Heart right ventricle (tissue), 16 donors: ENCODE measurements around the gene KIAA0930. TPM values are rescaled to one million over a fixed set of nuclear protein-coding genes. Genes with fewer than 3 reads are reported as not detected.

Experiments used
- ATAC-seq, 8 donors: fragments of 200-7000 bp; cut with Tn5 transposase; one replicate each; pipeline ENCODE4 v1.9.1; 2020; ENCODE audit warnings: mild to moderate bottlenecking in 8 of 8, moderate library complexity in 8 of 8, moderate number of reproducible peaks in 1 of 8
- DNase-seq, 2 donors: peaks; one replicate each; pipeline ENCODE4 v3.0.0-alpha.2; 2020
- H3K27ac ChIP-seq, 10 donors: fragments of 200-600 bp; sonication (generic) in 2 of 10; one replicate each; pipeline versions ENCODE4 v1.5.0 to v1.8.0; 2020 to 2022; ENCODE audit warnings: mild to moderate bottlenecking in 3 of 10
- H3K27me3 ChIP-seq, 7 donors: fragments of 200-600 bp; one replicate each; pipeline ENCODE4 v1.8.0; 2021 to 2022; ENCODE audit warnings: mild to moderate bottlenecking in 2 of 7
- H3K36me3 ChIP-seq, 9 donors: fragments of 200-600 bp; sonication (generic) in 1 of 9; one replicate each; pipeline versions ENCODE4 v1.5.0 to v1.8.0; 2020 to 2022; ENCODE audit warnings: mild to moderate bottlenecking in 2 of 9
- H3K4me1 ChIP-seq, 9 donors: fragments of 200-600 bp; sonication (generic) in 1 of 9; one replicate each; pipeline versions ENCODE4 v1.5.0 to v1.8.0; 2020 to 2022; ENCODE audit warnings: mild to moderate bottlenecking in 4 of 9
- H3K4me3 ChIP-seq, 10 donors: fragments of 200-600 bp; sonication (generic) in 2 of 10; one replicate each; pipeline versions ENCODE4 v1.5.0 to v1.8.0; 2020 to 2022; ENCODE audit warnings: mild to moderate bottlenecking in 7 of 10, moderate library complexity in 2 of 10
- H3K9me3 ChIP-seq, 11 donors: fragments of 200-600 bp in 10 of 11; sonication (generic) in 2 of 11; one replicate each; pipeline versions ENCODE4 v1.5.0 to v1.8.0; 2013 to 2022; ENCODE audit warnings: mild to moderate bottlenecking in 2 of 11, control low read depth in 1 of 11, moderate library complexity in 1 of 11
- WGBS, 2 donors: extraction: QIAGEN DNeasy Blood & Tissue Kit; methylation state at CpG; one replicate each; pipeline ENCODE4 v1.1.7; 2013; ENCODE audit warnings: inconsistent platforms in 1 of 2; 5-methylcytosine and 5-hydroxymethylcytosine counted together
- intact Hi-C, 10 donors: fragments of 100-400 bp; cut with DNase I; formaldehyde crosslinking; loops; one replicate each; pipeline versions ENCODE4 v1.11.1 to v1.14.2; 2022
- polyA plus RNA-seq, 2 donors: library from polyadenylated mRNA; stranded (reverse); fragments of 200-250 nt; gene quantifications; one replicate each; pipeline ENCODE4 v1.2.3, GENCODE V29; 2013
- total RNA-seq, 10 donors: library from RNA; stranded (reverse); fragmentation: NEBNext Ultra II Directional in 3 of 10; extraction: Animal tissue kit (Norgen Biotek cat#: 25700) in 3 of 10; gene quantifications; one replicate each; pipeline versions ENCODE4 v1.2.1 to v1.2.4, GENCODE V29; 2021 to 2023
- TF ChIP-seq, protein P1 (sequence below), 9 donors: fragments of 200-600 bp; sonication (generic) in 2 of 9; IDR thresholded peaks; one replicate each; pipeline versions ENCODE4 v1.5.0 to v1.8.0; 2021 to 2022; ENCODE audit warnings: antibody characterized with exemption in 9 of 9, mild to moderate bottlenecking in 5 of 9, moderate library complexity in 1 of 9
- donor health status: Arrhythmogenic right ventricular cardiomyopathy.
- donor health status: ischemic (EF 13 %, LVEDD 7.1; RV severe dilation, severe dysfunction).
- donor health status: healthy with polysubstance abuse.
- donor health status: DM: no; HTN: yes; CAD: no.
- donor health status: DM: no; HTN: no; CAD: no.
- donor health status: ischemic (EF 25% LVEDD 6.9; RV normal size, moderate dysfunction).
- donor health status: ischemic (EF 25% LVEDD 5.7; RV mildly dilated, moderate dysfunction).
- donor health status: healthy.
- donor health status: DM: yes; HTN: yes; CAD: no.
- donor health status: Ischemic cardiomyopathy.
- donor health status: ischemic (EF 35%, LVEDD 5.7; RV mildly dilated, moderate dysfunction).
- donor health status: nonischemic (EF 11% LVEDD 7.7; RV severe dilation, severe dysfunction).
- donor health status: DM: yes; HTN: yes; CAD: no.
- donor health status: PGD.
- donor health status: ischemic (EF 29% LVEDD 5.4; RV normal size, mild dysfunction).
- donor health status: nonischemic (EF 23%, LVEDD 6.1; RV moderate dilation, normal function).

The KIAA0930 gene
- total and polyA plus RNA-seq, 12 donors, result 9.1 to 48.3 (median 16.3) TPM

- ATAC-seq (no peak), DNase-seq (no peak)
- Histone ChIP-seq H3K27me3 (no peaks in the 10 kb centered on the region), H3K9me3 (no peaks in the 10 kb centered on the region), H3K4me3 (peak overlapping the region; percentile 44 to 77 (median 62)), H3K27ac (peak overlapping the region in 2 of 10 donors; percentile 44 to 80), H3K4me1 (peaks cover 3 to 59% (median 16%) of the 10 kb centered on the region in 9 donors), H3K36me3 (peaks cover 0 to 19% (median 0%) of the 10 kb centered on the region in 9 donors)
- intact Hi-C loops, result loop anchor here in 1 of 10 donors (10.0 kb wide), 1 partner anchor 545 kb away; no protein-coding TSS in a partner anchor
- 53 to 55% methylated on average over 8 of the region's 8 CpGs for WGBS, 2 donors
- TF ChIP-seq, protein P1, sequence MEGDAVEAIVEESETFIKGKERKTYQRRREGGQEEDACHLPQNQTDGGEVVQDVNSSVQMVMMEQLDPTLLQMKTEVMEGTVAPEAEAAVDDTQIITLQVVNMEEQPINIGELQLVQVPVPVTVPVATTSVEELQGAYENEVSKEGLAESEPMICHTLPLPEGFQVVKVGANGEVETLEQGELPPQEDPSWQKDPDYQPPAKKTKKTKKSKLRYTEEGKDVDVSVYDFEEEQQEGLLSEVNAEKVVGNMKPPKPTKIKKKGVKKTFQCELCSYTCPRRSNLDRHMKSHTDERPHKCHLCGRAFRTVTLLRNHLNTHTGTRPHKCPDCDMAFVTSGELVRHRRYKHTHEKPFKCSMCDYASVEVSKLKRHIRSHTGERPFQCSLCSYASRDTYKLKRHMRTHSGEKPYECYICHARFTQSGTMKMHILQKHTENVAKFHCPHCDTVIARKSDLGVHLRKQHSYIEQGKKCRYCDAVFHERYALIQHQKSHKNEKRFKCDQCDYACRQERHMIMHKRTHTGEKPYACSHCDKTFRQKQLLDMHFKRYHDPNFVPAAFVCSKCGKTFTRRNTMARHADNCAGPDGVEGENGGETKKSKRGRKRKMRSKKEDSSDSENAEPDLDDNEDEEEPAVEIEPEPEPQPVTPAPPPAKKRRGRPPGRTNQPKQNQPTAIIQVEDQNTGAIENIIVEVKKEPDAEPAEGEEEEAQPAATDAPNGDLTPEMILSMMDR (IDR thresholded peaks at IDR 0.05), result no peak
Observed at GRCh38 chr22:45239681-45240051, 1.0 kb downstream of the KIAA0930 start.

- WGBS, 2 donors, result 81 to 87% methylated on average over 6 of the region's 6 CpGs
- Histone ChIP-seq H3K36me3 (peaks cover 0 to 23% (median 0%) of the 10 kb centered on the region in 9 donors), H3K9me3 (no peaks in the 10 kb centered on the region), H3K27me3 (no peaks in the 10 kb centered on the region), H3K27ac (peak overlapping the region in 1 of 10 donors; percentile 80), H3K4me3 (peak overlapping the region in 7 of 10 donors; percentile 61 to 77 (median 67)), H3K4me1 (peaks cover 3 to 64% (median 16%) of the 10 kb centered on the region in 9 donors)
- DNase-seq, result no peak
- intact Hi-C loops, result no loop called here
- TF ChIP-seq, protein P1 (IDR thresholded peaks at IDR 0.05), result no peak
- ATAC-seq, result peak in 2 of 8 donors; percentile 8 to 30
Observed at GRCh38 chr22:45238957-45239680, 1.6 kb downstream of the KIAA0930 start.

- 93% methylated on average over 18 of the region's 18 CpGs for WGBS, 2 donors
- peaks cover 0 to 23% (median 0%) of the 10 kb centered on the region in 9 donors for H3K36me3 ChIP-seq
- no peak for DNase-seq
- H3K4me3 ChIP-seq, result no peak overlapping the region
- H3K9me3 ChIP-seq, result no peaks in the 10 kb centered on the region
- peaks cover 3 to 68% (median 16%) of the 10 kb centered on the region in 9 donors for H3K4me1 ChIP-seq
- ATAC-seq, result no peak
- TF ChIP-seq, protein P1 (IDR thresholded peaks at IDR 0.05), result no peak
- H3K27me3 ChIP-seq, result no peaks in the 10 kb centered on the region
- no peak overlapping the region for H3K27ac ChIP-seq
- intact Hi-C loops, result no loop called here
Observed at GRCh38 chr22:45238076-45238956, 2.4 kb downstream of the KIAA0930 start.
